ENCODE data around the gene PCDHGA2.

DNA sequence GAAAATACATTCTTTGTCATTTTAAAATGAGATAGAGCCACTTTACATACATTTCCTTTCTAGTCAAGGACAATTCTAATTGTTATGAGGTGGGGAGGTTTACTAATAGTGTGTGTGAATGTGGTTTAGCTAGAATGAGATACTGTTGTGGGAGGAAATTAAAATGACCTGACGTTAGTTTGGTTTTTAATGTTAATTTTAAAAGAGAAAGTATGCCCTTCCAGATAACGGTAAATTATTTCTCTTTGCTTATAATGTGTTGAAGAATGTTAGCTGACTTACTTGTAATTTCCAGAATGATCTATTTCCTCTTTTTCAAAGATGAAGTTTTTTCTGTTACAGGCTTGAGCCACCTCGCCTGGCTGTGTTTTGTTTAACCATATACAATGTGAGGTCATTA is 16.3 kb upstream of the PCDHGA2 start:
- TF ChIP-seq, protein P1, sequence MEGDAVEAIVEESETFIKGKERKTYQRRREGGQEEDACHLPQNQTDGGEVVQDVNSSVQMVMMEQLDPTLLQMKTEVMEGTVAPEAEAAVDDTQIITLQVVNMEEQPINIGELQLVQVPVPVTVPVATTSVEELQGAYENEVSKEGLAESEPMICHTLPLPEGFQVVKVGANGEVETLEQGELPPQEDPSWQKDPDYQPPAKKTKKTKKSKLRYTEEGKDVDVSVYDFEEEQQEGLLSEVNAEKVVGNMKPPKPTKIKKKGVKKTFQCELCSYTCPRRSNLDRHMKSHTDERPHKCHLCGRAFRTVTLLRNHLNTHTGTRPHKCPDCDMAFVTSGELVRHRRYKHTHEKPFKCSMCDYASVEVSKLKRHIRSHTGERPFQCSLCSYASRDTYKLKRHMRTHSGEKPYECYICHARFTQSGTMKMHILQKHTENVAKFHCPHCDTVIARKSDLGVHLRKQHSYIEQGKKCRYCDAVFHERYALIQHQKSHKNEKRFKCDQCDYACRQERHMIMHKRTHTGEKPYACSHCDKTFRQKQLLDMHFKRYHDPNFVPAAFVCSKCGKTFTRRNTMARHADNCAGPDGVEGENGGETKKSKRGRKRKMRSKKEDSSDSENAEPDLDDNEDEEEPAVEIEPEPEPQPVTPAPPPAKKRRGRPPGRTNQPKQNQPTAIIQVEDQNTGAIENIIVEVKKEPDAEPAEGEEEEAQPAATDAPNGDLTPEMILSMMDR (IDR thresholded peaks at IDR 0.05): no peak
- TF ChIP-seq POLR2A (IDR thresholded peaks at IDR 0.05): no peak
